HepG2 (cell line): ENCODE results near the gene OR6V1. TPM values are rescaled to one million over a fixed set of nuclear protein-coding genes. Genes with fewer than 3 reads are reported as not detected.
"Not testable (repeated sequence)": the region's sequence is repeated elsewhere in the genome, so short reads cannot be mapped to it uniquely, and the experiment has no call there.

Experiments
- ATAC-seq: fragments of 200-7000 bp; cut with Tn5 transposase; 3 replicates; pipeline ENCODE4 v1.9.1; 2020; ENCODE audit warnings: mild to moderate bottlenecking, moderate library complexity
- BruUV-seq: library from RNA; stranded (reverse); fragments of 400-500 nt; replicated peaks from 2 replicates; lab custom pipeline; 2021; lab: Mats Ljungman, UMichigan
- CTCF ChIA-PET: fragments of 300-600 bp; formaldehyde crosslinking; extraction: SDS; loops from one replicate; lab custom pipeline; 2021; ENCODE audit warnings: low total read pairs, inconsistent platforms, low intra/inter-chr PET ratio; lab: Yijun Ruan, JAX
- POLR2A ChIA-PET: fragments of 350-600 bp; sonication (Branson Sonifier 250); formaldehyde crosslinking; loops from one replicate; lab custom pipeline; 2020; ENCODE audit warnings: antibody characterized with exemption, inconsistent platforms; lab: Yijun Ruan, JAX
- DNase-seq: peaks from one replicate; pipeline ENCODE4 v3.0.0-alpha.2; 2015; ENCODE audit warnings: low spot score
- FAIRE-seq: peaks from 3 replicates; lab custom pipeline; 2011; peaks lifted over from hg19 to GRCh38; lab: Jason Lieb, UNC
- H2AFZ ChIP-seq: one replicate; pipeline ENCODE4 v1.6.1; 2011; ENCODE audit warnings: low read length, inconsistent platforms
- H3K27ac ChIP-seq: fragments of 300-600 bp; 3 replicates; pipeline ENCODE4 v1.8.0; 2011; ENCODE audit warnings: mixed run types, mild to moderate bottlenecking, mixed read lengths, low read length, inconsistent platforms; ENCODE audit not compliant: insufficient read depth; ENCODE audit errors: extremely low read length
- H3K27me3 ChIP-seq, 2 experiments: fragments of 200-600 bp in 1 of 2; 2 replicates in 1 of 2; 3 replicates in 1 of 2; pipeline versions ENCODE4 v1.6.0 to v1.8.0; 2011; ENCODE audit warnings: low read length in 2 of 2, mild to moderate bottlenecking in 2 of 2, moderate library complexity in 2 of 2, inconsistent platforms in 1 of 2; ENCODE audit not compliant: insufficient read depth in 2 of 2, control insufficient read depth in 1 of 2
- H3K36me3 ChIP-seq, 2 experiments: fragments of 200-600 bp in 1 of 2; replicated peaks in 1 of 2; 2 replicates in 1 of 2; 3 replicates in 1 of 2; pipeline versions ENCODE4 v1.5.1 to v1.8.0; 2011; ENCODE audit warnings: low read length in 2 of 2, inconsistent platforms in 1 of 2; ENCODE audit not compliant: insufficient read depth in 2 of 2, control insufficient read depth in 1 of 2
- H3K4me1 ChIP-seq: 2 replicates; pipeline ENCODE4 v1.5.1; 2012; ENCODE audit warnings: low read length, inconsistent platforms; ENCODE audit not compliant: insufficient read depth
- H3K4me2 ChIP-seq: 2 replicates; pipeline ENCODE4 v1.6.0; 2011; ENCODE audit warnings: low read depth, low read length, inconsistent platforms
- H3K4me3 ChIP-seq, 3 experiments: fragments of 200-600 bp in 1 of 3; sonication (generic), shearing (Covaris generic) in 1 of 3; replicated peaks in 1 of 3; 2 replicates each; pipeline ENCODE4 v1.5.1; 2011 to 2016; ENCODE audit warnings: low read length in 3 of 3, inconsistent platforms in 2 of 3, low read depth in 2 of 3, mild to moderate bottlenecking in 2 of 3, control low read depth in 1 of 3, mixed read lengths in 1 of 3; ENCODE audit not compliant: insufficient read depth in 1 of 3
- H3K79me2 ChIP-seq: one replicate; pipeline ENCODE4 v1.6.1; 2011; ENCODE audit warnings: low read length, inconsistent platforms; ENCODE audit not compliant: insufficient read depth
- H3K9ac ChIP-seq: 2 replicates; pipeline ENCODE4 v1.6.0; 2011; ENCODE audit warnings: mild to moderate bottlenecking, low read depth, low read length, inconsistent platforms; ENCODE audit not compliant: insufficient read depth
- H3K9me3 ChIP-seq: 2 replicates; pipeline ENCODE4 v1.5.1; 2012; ENCODE audit warnings: mild to moderate bottlenecking, low read length
- H4K20me1 ChIP-seq: 2 replicates; pipeline ENCODE4 v1.6.0; 2011; ENCODE audit warnings: inconsistent platforms, mild to moderate bottlenecking, low read length, moderate library complexity; ENCODE audit not compliant: insufficient read depth
- WGBS: methylation state at CpG from one replicate; pipeline ENCODE4 v1.1.6; 2017; ENCODE audit warnings: low lambda C conversion rate; 5-methylcytosine and 5-hydroxymethylcytosine counted together
- in situ Hi-C: cut with HindIII; loops from 2 replicates; pipeline ENCODE4 v1.10.0; 2017; ENCODE audit warnings: low pct_unique_long_range_greater_than_20kb; ENCODE audit not compliant: extremely low pct_ligation_motif_present
- intact Hi-C: fragments of 100-400 bp; cut with micrococcal nuclease; formaldehyde crosslinking; loops from one replicate; pipeline ENCODE4 v1.10.0; 2022; ENCODE audit not compliant: unreplicated experiment
- polyA plus RNA-seq, 8 experiments: library from polyadenylated mRNA; depleted of rRNA in 3 of 8; stranded (reverse) in 7 of 8; unstranded in 1 of 8; fragments of >200 nt; fragmentation: Illumina TruSeq in 4 of 8; extraction: Trizol in 4 of 8; gene quantifications; 2 replicates each; pipeline versions ENCODE4 v1.2.1 to v1.2.3, GENCODE V29; 2011 to 2016; ENCODE audit warnings: low read depth in 4 of 8, missing spikeins in 1 of 8, mixed read lengths in 1 of 8; ENCODE audit not compliant: insufficient read depth in 1 of 8
- total RNA-seq, 5 experiments: library from RNA; depleted of rRNA; stranded (reverse); fragments of >200 nt; fragmentation: Illumina TruSeq; extraction: Trizol; gene quantifications; 2 replicates each; pipeline ENCODE4 v1.2.3, GENCODE V29; 2016; ENCODE audit warnings: low read depth in 1 of 5

The OR6V1 gene
- total and polyA plus RNA-seq, 2 of the 13 experiments (the other 11 are each of a cell fraction or from before 2014, with no cell fraction given): not detected

DNA sequence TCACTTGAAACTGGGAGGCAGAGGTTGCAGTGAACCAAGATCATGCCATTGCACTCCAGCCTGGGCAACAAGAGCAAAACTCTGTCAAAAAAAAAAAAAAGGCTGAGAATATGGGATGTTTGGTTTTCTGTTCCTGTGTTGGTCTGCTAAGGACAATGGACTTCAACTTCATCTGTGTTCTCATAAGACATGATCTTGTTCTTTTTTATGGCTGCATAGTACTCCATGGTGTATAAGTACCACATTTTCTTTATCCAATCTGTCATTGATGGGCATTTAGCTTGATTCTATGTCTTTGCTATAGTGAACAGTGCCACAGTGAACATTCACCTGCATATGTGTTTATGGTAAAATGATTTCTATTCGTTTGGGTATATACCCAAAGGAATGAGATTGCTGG is 47.4 kb downstream of the OR6V1 start:
- H3K4me1 ChIP-seq, DNase-seq, H3K79me2 ChIP-seq, BruUV-seq, CTCF ChIA-PET, FAIRE-seq, H3K27ac ChIP-seq, H3K4me3 ChIP-seq, H4K20me1 ChIP-seq, H3K36me3 ChIP-seq, H3K4me2 ChIP-seq, H3K9ac ChIP-seq, POLR2A ChIA-PET, intact Hi-C loops, ATAC-seq, H2AFZ ChIP-seq, in situ Hi-C loops, H3K27me3 ChIP-seq: not testable (repeated sequence)
- WGBS: 8% methylated on average over 1 of the region's 1 CpG
- peaks cover 16% of the 10 kb centered on the region for H3K9me3 ChIP-seq

Other genes with a start within 250 kb of the OR6V1 start
- not detected in 2 replicates for gene EPHB6, start 197.3 kb upstream of the OR6V1 start, total RNA-seq (2016; rRNA removed; fragmentation: Illumina TruSeq; extraction: Trizol)
- not detected in 2 replicates for gene EPHB6, start 197.3 kb upstream of the OR6V1 start, polyA plus RNA-seq (2011; rRNA removed)
- gene TRPV6, start 166.6 kb upstream of the OR6V1 start, total RNA-seq (2016; rRNA removed; fragmentation: Illumina TruSeq; extraction: Trizol): not detected in 2 replicates
- not detected in 2 replicates for gene TRPV6, start 166.6 kb upstream of the OR6V1 start, polyA plus RNA-seq (2011; rRNA removed)
- not detected in 2 replicates for gene TRPV5, start 118.6 kb upstream of the OR6V1 start, total RNA-seq (2016; rRNA removed; fragmentation: Illumina TruSeq; extraction: Trizol)
- not detected in 2 replicates for gene TRPV5, start 118.6 kb upstream of the OR6V1 start, polyA plus RNA-seq (2011; rRNA removed)
- gene LLCFC1, start 112.9 kb upstream of the OR6V1 start, total RNA-seq (2016; rRNA removed; fragmentation: Illumina TruSeq; extraction: Trizol): not detected in 2 replicates
- gene LLCFC1, start 112.9 kb upstream of the OR6V1 start, polyA plus RNA-seq (2011; rRNA removed): not detected in 2 replicates
- gene KEL, start 90.0 kb upstream of the OR6V1 start, total RNA-seq (2016; rRNA removed; fragmentation: Illumina TruSeq; extraction: Trizol): not detected in 2 replicates
- 0.03 and 0.09 TPM in 2 replicates for gene KEL, start 90.0 kb upstream of the OR6V1 start, polyA plus RNA-seq (2011; rRNA removed)
- gene OR9A2, start 25.2 kb upstream of the OR6V1 start, total RNA-seq (2016; rRNA removed; fragmentation: Illumina TruSeq; extraction: Trizol): not detected in 2 replicates
- gene OR9A2, start 25.2 kb upstream of the OR6V1 start, polyA plus RNA-seq (2011; rRNA removed): not detected in 2 replicates
- not detected in 2 replicates for gene PIP, start 79.7 kb downstream of the OR6V1 start, total RNA-seq (2016; rRNA removed; fragmentation: Illumina TruSeq; extraction: Trizol)
- not detected in 2 replicates for gene PIP, start 79.7 kb downstream of the OR6V1 start, polyA plus RNA-seq (2011; rRNA removed)
- not detected in 2 replicates for gene TAS2R39, start 131.1 kb downstream of the OR6V1 start, total RNA-seq (2016; rRNA removed; fragmentation: Illumina TruSeq; extraction: Trizol)
- gene TAS2R39, start 131.1 kb downstream of the OR6V1 start, polyA plus RNA-seq (2011; rRNA removed): not detected in 2 replicates
- not detected in 2 replicates for gene TAS2R40, start 169.7 kb downstream of the OR6V1 start, total RNA-seq (2016; rRNA removed; fragmentation: Illumina TruSeq; extraction: Trizol)
- not detected in 2 replicates for gene TAS2R40, start 169.7 kb downstream of the OR6V1 start, polyA plus RNA-seq (2011; rRNA removed)
- gene GSTK1, start 211.1 kb downstream of the OR6V1 start, total RNA-seq (2016; rRNA removed; fragmentation: Illumina TruSeq; extraction: Trizol): 31.5 and 64.6 TPM in 2 replicates
- gene GSTK1, start 211.1 kb downstream of the OR6V1 start, polyA plus RNA-seq (2011; rRNA removed): 92.1 and 96.2 TPM in 2 replicates
- gene TMEM139, start 232.6 kb downstream of the OR6V1 start, total RNA-seq (2016; rRNA removed; fragmentation: Illumina TruSeq; extraction: Trizol): 7.8 and 7.9 TPM in 2 replicates
- 13.8 and 14.0 TPM in 2 replicates for gene TMEM139, start 232.6 kb downstream of the OR6V1 start, polyA plus RNA-seq (2011; rRNA removed)
- gene CASP2, start 236.0 kb downstream of the OR6V1 start, total RNA-seq (2016; rRNA removed; fragmentation: Illumina TruSeq; extraction: Trizol): 13.7 and 21.2 TPM in 2 replicates
- 9.0 and 10.2 TPM in 2 replicates for gene CASP2, start 236.0 kb downstream of the OR6V1 start, polyA plus RNA-seq (2011; rRNA removed)